ENCODE measurements around the gene RASAL1.

GRCh38 chr12:113130457-113131135 lies 5.0 kb downstream of the RASAL1 start:
- no peak for TF ChIP-seq EP300 (IDR thresholded peaks at IDR 0.05)
- TF ChIP-seq POLR2A (IDR thresholded peaks at IDR 0.05): no peak
